Liver (tissue), 9 donors: ENCODE data around the gene KL. TPM values are rescaled to one million over a fixed set of nuclear protein-coding genes. Genes with fewer than 3 reads are reported as not detected.

Source experiments
- DNase-seq: peaks from one replicate; pipeline ENCODE4 v3.0.0-alpha.2; 2017; ENCODE audit warnings: low spot score
- H3K27ac ChIP-seq, 2 donors: one replicate each; pipeline ENCODE4 v1.7.0; 2013; ENCODE audit warnings: inconsistent platforms in 2 of 2, low read length in 2 of 2, control low read depth in 1 of 2, low read depth in 1 of 2, mild to moderate bottlenecking in 1 of 2
- H3K27me3 ChIP-seq, 4 donors: one replicate each; pipeline versions ENCODE4 v1.6.1 to v1.7.0; 2013; ENCODE audit warnings: low read length in 3 of 4, inconsistent platforms in 1 of 4, mild to moderate bottlenecking in 1 of 4, moderate library complexity in 1 of 4; ENCODE audit not compliant: control insufficient read depth in 4 of 4, insufficient read depth in 4 of 4
- H3K36me3 ChIP-seq, 4 donors: one replicate each; pipeline versions ENCODE4 v1.6.1 to v1.7.0; 2013; ENCODE audit warnings: low read length in 3 of 4, mild to moderate bottlenecking in 3 of 4, low read depth in 1 of 4, moderate library complexity in 1 of 4; ENCODE audit not compliant: control insufficient read depth in 4 of 4, insufficient read depth in 3 of 4
- H3K4me1 ChIP-seq, 4 donors: one replicate each; pipeline versions ENCODE4 v1.6.1 to v1.7.0; 2013; ENCODE audit warnings: low read length in 3 of 4, mild to moderate bottlenecking in 3 of 4, moderate library complexity in 1 of 4; ENCODE audit not compliant: control insufficient read depth in 4 of 4, insufficient read depth in 4 of 4
- H3K4me3 ChIP-seq, 3 donors: one replicate each; pipeline versions ENCODE4 v1.6.1 to v1.7.0; 2013; ENCODE audit warnings: low read length in 3 of 3, control low read depth in 1 of 3, low read depth in 1 of 3, mild to moderate bottlenecking in 1 of 3
- H3K9ac ChIP-seq, 2 donors: one replicate each; pipeline ENCODE4 v1.7.0; 2013; ENCODE audit warnings: low read length in 2 of 2, mild to moderate bottlenecking in 2 of 2, moderate library complexity in 2 of 2, control low read depth in 1 of 2, low read depth in 1 of 2
- H3K9me3 ChIP-seq, 4 donors: one replicate each; pipeline versions ENCODE4 v1.6.1 to v1.7.0; 2013; ENCODE audit warnings: low read length in 3 of 4; ENCODE audit not compliant: control insufficient read depth in 4 of 4
- CTCF ChIP-seq: fragments of 150-350 bp; IDR thresholded peaks from 2 replicates; pipeline ENCODE4 v1.5.1; 2017; ENCODE audit warnings: improper control_type of control experiment, low read depth, low read length; ENCODE audit not compliant: missing input control
- EGR1 ChIP-seq, 2 donors: IDR thresholded peaks; 2 replicates each; pipeline ENCODE4 v1.6.1; 2016 to 2018; ENCODE audit warnings: antibody characterized with exemption in 2 of 2, low read depth in 2 of 2
- FOXA1 ChIP-seq: IDR thresholded peaks from 2 replicates; pipeline ENCODE4 v1.6.1; 2016; ENCODE audit warnings: antibody characterized with exemption
- FOXA2 ChIP-seq: IDR thresholded peaks from 2 replicates; pipeline ENCODE4 v1.6.1; 2016; ENCODE audit warnings: antibody characterized with exemption
- GABPA ChIP-seq, 2 donors: IDR thresholded peaks in 1 of 2; conservative IDR thresholded peaks in 1 of 2; 2 replicates each; pipeline ENCODE4 v1.6.1; 2016; ENCODE audit warnings: antibody characterized with exemption in 2 of 2, mild to moderate bottlenecking in 1 of 2, moderate library complexity in 1 of 2
- HNF4A ChIP-seq, 2 donors: conservative IDR thresholded peaks; 2 replicates each; pipeline ENCODE4 v1.6.1; 2016; ENCODE audit warnings: antibody characterized with exemption in 2 of 2, mild to moderate bottlenecking in 2 of 2
- HNF4G ChIP-seq: IDR thresholded peaks from 2 replicates; pipeline ENCODE4 v1.6.1; 2016; ENCODE audit warnings: antibody characterized with exemption
- JUND ChIP-seq, 2 donors: IDR thresholded peaks; 2 replicates each; pipeline ENCODE4 v1.6.1; 2016; ENCODE audit warnings: antibody characterized with exemption in 2 of 2
- NR2F2 ChIP-seq: IDR thresholded peaks from 2 replicates; pipeline ENCODE4 v1.6.1; 2016; ENCODE audit warnings: antibody characterized with exemption
- RAD21 ChIP-seq, 2 donors: IDR thresholded peaks; 2 replicates each; pipeline ENCODE4 v1.6.1; 2016; ENCODE audit warnings: antibody characterized with exemption in 2 of 2, mild to moderate bottlenecking in 2 of 2
- REST ChIP-seq: IDR thresholded peaks from 2 replicates; pipeline ENCODE4 v1.6.1; 2016; ENCODE audit warnings: antibody characterized with exemption, mild to moderate bottlenecking
- SP1 ChIP-seq: IDR thresholded peaks from 2 replicates; pipeline ENCODE4 v1.6.1; 2018; ENCODE audit warnings: antibody characterized with exemption, mild to moderate bottlenecking
- TAF1 ChIP-seq: conservative IDR thresholded peaks from 2 replicates; pipeline ENCODE4 v1.6.1; 2016; ENCODE audit warnings: antibody characterized with exemption, mild to moderate bottlenecking
- WGBS: extraction: QIAGEN DNeasy Blood & Tissue Kit; methylation state at CpG from one replicate; pipeline ENCODE4 v1.1.7; 2013; 5-methylcytosine and 5-hydroxymethylcytosine counted together
- polyA plus RNA-seq, 2 donors: library from polyadenylated mRNA; stranded (reverse) in 1 of 2; unstranded in 1 of 2; fragments of 200-250 nt in 1 of 2; fragments of >200 nt in 1 of 2; fragmentation: Nextera tagmentation in 1 of 2; extraction: Ambion mirVana in 1 of 2; gene quantifications; one replicate each; pipeline versions ENCODE4 v1.2.1 to v1.2.3, GENCODE V29; 2013 to 2015
- total RNA-seq, 2 donors: library from RNA; depleted of rRNA; stranded (reverse); fragments of >200 nt; gene quantifications; one replicate each; pipeline ENCODE4 v1.2.3, GENCODE V29; 2014
- TF ChIP-seq, protein P1 (sequence below): IDR thresholded peaks from 2 replicates; pipeline ENCODE4 v1.6.1; 2016; ENCODE audit warnings: antibody characterized with exemption
- TF ChIP-seq, protein P2 (sequence below): IDR thresholded peaks from 2 replicates; pipeline ENCODE4 v1.6.1; 2016; ENCODE audit warnings: antibody characterized with exemption
- TF ChIP-seq, protein P3 (sequence below): IDR thresholded peaks from 2 replicates; pipeline ENCODE4 v1.6.1; 2016; ENCODE audit warnings: antibody characterized with exemption
- donor health status: healthy.
- donor health status: healthy.
- donor health status: healthy.
- donor health status: healthy.
- donor health status: healthy.

Gene KL
- total and polyA plus RNA-seq, 4 donors = 0.13 to 0.92 (median 0.28) TPM

GRCh38 chr13:33014291-33014690 is 1.9 kb upstream of the KL start:
- 78% methylated on average over 4 of the region's 4 CpGs for WGBS
- Histone ChIP-seq H3K9me3 (no peaks in the 10 kb centered on the region), H3K27me3 (no peaks in the 10 kb centered on the region), H3K36me3 (no peaks in the 10 kb centered on the region), H3K9ac (no peak overlapping the region), H3K27ac (no peak overlapping the region), H3K4me1 (peaks cover 10 to 23% (median 16%) of the 10 kb centered on the region in 4 donors), H3K4me3 (no peak overlapping the region)
- no peak for DNase-seq
- TF ChIP-seq CTCF = no peak
- TF ChIP-seq, protein P1, sequence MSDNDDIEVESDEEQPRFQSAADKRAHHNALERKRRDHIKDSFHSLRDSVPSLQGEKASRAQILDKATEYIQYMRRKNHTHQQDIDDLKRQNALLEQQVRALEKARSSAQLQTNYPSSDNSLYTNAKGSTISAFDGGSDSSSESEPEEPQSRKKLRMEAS = no peak
- no peak for TF ChIP-seq SP1
- TF ChIP-seq HNF4A (conservative IDR thresholded peaks at IDR 0.05) = no peak
- no peak for TF ChIP-seq HNF4G
- TF ChIP-seq JUND (IDR thresholded peaks at IDR 0.05) = no peak
- no peak for TF ChIP-seq FOXA1
- TF ChIP-seq EGR1 (IDR thresholded peaks at IDR 0.05; ENCODE audit: low read depth in 2 of 2) = no peak
- no peak for TF ChIP-seq REST
- TF ChIP-seq, protein P2, sequence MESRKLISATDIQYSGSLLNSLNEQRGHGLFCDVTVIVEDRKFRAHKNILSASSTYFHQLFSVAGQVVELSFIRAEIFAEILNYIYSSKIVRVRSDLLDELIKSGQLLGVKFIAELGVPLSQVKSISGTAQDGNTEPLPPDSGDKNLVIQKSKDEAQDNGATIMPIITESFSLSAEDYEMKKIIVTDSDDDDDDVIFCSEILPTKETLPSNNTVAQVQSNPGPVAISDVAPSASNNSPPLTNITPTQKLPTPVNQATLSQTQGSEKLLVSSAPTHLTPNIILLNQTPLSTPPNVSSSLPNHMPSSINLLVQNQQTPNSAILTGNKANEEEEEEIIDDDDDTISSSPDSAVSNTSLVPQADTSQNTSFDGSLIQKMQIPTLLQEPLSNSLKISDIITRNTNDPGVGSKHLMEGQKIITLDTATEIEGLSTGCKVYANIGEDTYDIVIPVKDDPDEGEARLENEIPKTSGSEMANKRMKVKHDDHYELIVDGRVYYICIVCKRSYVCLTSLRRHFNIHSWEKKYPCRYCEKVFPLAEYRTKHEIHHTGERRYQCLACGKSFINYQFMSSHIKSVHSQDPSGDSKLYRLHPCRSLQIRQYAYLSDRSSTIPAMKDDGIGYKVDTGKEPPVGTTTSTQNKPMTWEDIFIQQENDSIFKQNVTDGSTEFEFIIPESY = no peak
- no peak for TF ChIP-seq GABPA (IDR thresholded peaks at IDR 0.05 in 1 of 2, conservative IDR thresholded peaks at IDR 0.05 in 1 of 2)
- TF ChIP-seq FOXA2 = no peak
- TF ChIP-seq, protein P3, sequence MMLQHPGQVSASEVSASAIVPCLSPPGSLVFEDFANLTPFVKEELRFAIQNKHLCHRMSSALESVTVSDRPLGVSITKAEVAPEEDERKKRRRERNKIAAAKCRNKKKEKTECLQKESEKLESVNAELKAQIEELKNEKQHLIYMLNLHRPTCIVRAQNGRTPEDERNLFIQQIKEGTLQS = no peak

- no peaks in the 10 kb centered on the region for H3K9me3 ChIP-seq
- no peak overlapping the region for H3K4me3 ChIP-seq
- 51% methylated on average over 8 of the region's 8 CpGs for WGBS
- peaks cover 10 to 23% (median 18%) of the 10 kb centered on the region in 4 donors for H3K4me1 ChIP-seq
- no peak for DNase-seq
- no peaks in the 10 kb centered on the region for H3K36me3 ChIP-seq
- H3K9ac ChIP-seq = no peak overlapping the region
- H3K27me3 ChIP-seq = no peaks in the 10 kb centered on the region
- no peak for TF ChIP-seq TAF1
- TF ChIP-seq RAD21 (IDR thresholded peaks at IDR 0.05) = no peak
- no peak for TF ChIP-seq FOXA1
- TF ChIP-seq REST = no peak
- TF ChIP-seq CTCF = no peak
- no peak for TF ChIP-seq NR2F2
- H3K27ac ChIP-seq = no peak overlapping the region
These were observed 968 bp upstream of the KL start for GRCh38 chr13:33015241-33015668.
